ENCODE measurements around the gene OTULIN.

OTULIN gene

DNA sequence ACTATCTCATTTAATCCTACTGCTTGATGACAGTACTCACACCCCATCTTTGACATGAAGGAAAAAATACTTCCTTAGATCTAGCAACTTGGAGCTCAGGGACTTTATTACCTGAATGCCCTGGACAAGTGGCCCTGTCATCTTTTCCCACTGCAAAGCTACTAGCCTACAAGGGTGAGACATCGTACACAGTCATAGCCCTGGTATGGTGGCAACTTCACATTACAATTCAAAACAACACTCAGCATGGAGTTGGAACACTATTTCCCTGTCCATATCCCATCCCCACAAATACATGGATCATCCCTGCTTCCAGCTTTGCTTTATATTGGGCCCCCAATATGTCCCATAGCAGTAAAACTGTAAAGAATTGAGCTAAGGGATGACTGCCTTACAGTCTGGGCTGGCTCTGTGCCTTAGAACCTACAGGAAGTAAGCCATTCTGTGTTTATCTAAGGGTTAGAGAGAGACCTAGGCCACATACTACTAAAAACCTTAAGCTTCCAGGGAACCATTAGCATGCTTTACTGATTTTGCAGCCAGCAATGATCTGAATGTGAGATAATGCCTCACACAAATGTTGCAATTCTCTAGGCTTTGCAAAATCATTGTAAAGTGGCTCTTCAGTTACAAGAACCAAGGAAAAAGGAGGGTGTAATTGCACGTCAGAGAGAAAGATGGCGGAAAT, 55.9 kb downstream of the OTULIN start:
- no peak for DNase-seq (ENCODE audit: low read depth in 1 of 2, low spot score in 1 of 2)
- in situ Hi-C loops (cut with HindIII; ENCODE audit: low pct_unique_long_range_greater_than_20kb, low sequenced_read_pairs): no loop called here
- no peak for TF ChIP-seq JUND (IDR thresholded peaks at IDR 0.05; ENCODE audit: low read depth)

DNA sequence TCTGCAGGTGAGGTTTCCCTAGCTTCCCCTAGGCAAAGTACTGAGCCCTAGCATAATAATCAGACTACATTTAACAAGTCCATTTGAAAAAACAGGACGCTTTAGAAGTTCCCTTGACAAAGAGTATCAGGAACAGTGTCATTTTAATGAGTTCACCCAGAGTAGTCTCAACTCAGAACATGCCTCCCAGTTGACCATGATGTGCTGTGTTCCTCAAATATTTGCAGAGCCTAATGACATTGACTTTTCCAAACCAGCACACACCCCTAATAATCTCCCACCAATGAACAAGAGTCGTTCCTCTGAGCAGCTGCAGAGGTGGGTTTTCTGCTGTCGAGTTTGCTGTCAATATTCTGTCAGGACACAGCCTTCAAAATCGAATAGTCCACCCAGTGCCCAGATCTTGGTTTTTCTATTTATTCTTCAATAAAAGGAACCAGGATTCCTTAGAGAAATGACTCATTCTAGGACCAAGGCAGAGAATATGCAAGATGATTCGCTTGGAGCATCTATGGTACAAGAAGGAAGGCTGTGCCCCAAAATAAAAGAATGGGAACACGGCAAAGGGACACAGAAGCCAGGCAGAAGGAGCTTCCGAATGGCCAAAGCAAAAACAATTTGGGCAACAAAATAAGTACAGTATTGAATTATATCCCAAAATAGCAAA, 57.6 kb downstream of the OTULIN start:
- in situ Hi-C loops (cut with HindIII; ENCODE audit: low pct_unique_long_range_greater_than_20kb, low sequenced_read_pairs): no loop called here
- no peak for TF ChIP-seq JUND (IDR thresholded peaks at IDR 0.05; ENCODE audit: low read depth)
- DNase-seq (ENCODE audit: low read depth in 1 of 2, low spot score in 1 of 2): no peak

DNA sequence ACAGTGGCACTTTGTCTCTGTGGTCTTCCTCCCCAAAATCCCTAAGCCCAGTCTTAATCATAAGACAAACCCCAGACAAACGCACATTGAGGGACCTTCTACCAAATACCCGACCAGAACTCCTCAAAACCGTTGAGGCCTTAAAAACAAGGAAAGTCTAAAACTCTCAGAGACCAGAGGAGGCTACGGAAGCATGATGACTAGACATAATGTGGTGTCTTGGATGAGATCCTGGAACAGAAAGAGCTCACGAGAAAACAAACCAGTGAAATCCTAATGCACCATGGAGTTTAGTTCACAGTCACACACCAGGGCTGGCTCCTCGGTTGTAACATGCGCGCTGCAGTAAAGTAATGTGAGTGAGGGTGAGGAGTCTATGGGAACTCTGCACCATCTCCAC, 58.4 kb downstream of the OTULIN start:
- no peak for TF ChIP-seq JUND (IDR thresholded peaks at IDR 0.05; ENCODE audit: low read depth)
- in situ Hi-C loops (cut with HindIII; ENCODE audit: low pct_unique_long_range_greater_than_20kb, low sequenced_read_pairs): no loop called here

DNA sequence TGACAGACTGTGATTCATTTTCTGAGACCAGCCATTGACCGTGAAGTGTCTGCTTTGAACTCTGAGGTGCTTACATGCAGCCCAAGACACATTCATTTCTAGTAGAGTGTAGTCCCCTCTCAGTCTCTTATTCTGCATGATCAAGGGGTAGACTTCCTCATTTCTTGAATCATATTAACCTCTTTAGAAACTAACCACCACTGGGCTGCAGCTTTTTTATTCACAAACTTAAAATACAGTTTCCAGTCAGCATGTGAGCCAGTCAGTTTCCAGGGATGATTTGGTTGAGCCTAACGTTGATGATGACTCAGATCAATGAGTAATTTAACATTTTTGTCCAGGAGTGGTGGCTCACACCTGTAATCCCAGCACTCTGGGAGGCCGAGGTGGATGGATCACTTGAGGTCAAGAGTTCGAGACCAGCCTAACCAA, 59.2 kb downstream of the OTULIN start:
- in situ Hi-C loops (cut with HindIII; ENCODE audit: low pct_unique_long_range_greater_than_20kb, low sequenced_read_pairs): no loop called here
- no peak for DNase-seq (ENCODE audit: low read depth in 1 of 2, low spot score in 1 of 2)
- TF ChIP-seq JUND (IDR thresholded peaks at IDR 0.05; ENCODE audit: low read depth): no peak

More for the DNA sequence above, 58.4 kb downstream of the OTULIN start:
- no peak for DNase-seq (ENCODE audit: low read depth in 1 of 2, low spot score in 1 of 2)

DNA sequence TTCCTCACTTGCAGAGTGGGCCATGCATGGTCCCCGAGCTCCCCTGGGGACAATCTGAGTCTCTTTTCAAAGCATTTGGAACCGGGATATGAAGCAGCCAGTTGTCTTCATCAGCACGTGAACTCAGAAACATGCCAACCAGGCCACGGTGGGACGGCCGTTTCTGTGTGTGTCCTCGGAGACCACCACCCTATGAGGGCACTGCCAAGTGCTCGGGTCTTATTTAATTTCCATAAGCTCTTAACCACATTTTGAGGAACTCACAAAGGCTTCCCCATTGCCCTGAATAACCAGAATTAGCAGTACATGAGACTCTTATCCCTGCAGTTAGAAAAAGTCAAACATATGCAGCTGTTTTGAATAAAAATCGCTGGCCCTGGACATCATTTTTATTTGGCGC, 60.1 kb downstream of the OTULIN start:
- no peak for TF ChIP-seq JUND (IDR thresholded peaks at IDR 0.05; ENCODE audit: low read depth)
- DNase-seq (ENCODE audit: low read depth in 1 of 2, low spot score in 1 of 2): no peak
- in situ Hi-C loops (cut with HindIII; ENCODE audit: low pct_unique_long_range_greater_than_20kb, low sequenced_read_pairs): no loop called here

DNA sequence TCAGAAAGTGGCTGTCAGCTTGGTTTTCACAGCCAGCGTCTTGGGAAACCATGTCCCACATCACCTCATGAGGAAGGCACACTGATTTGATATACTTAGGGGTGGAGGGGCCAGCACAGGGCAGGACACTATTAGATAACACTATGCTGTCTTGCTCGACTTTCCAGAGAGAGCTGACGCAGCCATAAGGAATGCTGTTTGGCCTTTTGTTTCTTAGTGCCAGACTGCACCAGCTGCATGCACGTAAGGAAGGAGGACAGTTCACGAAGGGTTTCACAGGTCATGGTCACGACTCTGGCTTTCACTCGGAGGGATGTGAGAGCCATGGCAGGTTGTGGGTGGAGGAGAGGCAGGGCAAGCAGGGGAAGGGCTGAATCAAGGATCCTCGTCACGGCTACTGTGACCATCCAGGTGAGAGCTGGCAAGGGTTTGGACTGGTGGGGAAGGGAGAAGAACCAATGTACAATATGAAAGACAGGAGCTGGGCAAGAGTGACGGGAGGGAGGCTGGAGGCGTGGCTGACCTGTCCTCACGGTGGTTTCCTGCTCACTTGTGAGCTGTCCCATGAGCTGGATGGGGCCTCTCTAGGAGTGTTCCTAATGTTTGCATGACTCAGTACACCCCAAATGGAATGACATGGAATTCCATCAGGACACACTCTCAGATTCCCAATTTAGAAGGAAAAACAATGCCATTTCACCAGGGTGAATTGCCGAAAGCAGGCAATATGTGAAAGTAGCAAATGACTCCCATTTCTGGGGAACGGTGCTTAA, 61.7 kb downstream of the OTULIN start:
- DNase-seq (ENCODE audit: low read depth in 1 of 2, low spot score in 1 of 2): no peak
- no peak for TF ChIP-seq JUND (IDR thresholded peaks at IDR 0.05; ENCODE audit: low read depth)
- in situ Hi-C loops (cut with HindIII; ENCODE audit: low pct_unique_long_range_greater_than_20kb, low sequenced_read_pairs): no loop called here

DNA sequence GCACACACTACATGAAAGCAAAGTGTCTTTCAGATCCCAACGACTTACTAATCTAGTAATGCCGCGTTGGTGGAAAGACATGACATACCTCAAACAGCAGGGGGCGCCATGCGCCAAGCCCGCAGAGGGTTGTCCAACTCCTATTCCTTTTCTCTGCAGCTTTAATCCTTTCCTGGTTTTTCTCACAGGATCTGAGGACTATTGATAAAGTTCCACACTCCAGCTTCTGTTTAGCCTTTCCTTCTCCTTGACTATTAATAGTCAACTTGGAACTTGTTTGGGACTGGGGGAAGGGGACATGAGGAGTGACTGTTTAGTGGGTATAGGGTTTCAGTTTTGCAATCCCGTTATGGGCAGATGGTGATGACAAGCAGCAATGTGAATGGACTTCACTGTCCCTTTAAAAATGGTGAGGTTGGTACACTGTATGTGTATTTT, 62.9 kb downstream of the OTULIN start:
- in situ Hi-C loops (cut with HindIII; ENCODE audit: low pct_unique_long_range_greater_than_20kb, low sequenced_read_pairs): no loop called here
- no peak for TF ChIP-seq JUND (IDR thresholded peaks at IDR 0.05; ENCODE audit: low read depth)
- DNase-seq (ENCODE audit: low read depth in 1 of 2, low spot score in 1 of 2): peak; percentile 59 to 79

DNA sequence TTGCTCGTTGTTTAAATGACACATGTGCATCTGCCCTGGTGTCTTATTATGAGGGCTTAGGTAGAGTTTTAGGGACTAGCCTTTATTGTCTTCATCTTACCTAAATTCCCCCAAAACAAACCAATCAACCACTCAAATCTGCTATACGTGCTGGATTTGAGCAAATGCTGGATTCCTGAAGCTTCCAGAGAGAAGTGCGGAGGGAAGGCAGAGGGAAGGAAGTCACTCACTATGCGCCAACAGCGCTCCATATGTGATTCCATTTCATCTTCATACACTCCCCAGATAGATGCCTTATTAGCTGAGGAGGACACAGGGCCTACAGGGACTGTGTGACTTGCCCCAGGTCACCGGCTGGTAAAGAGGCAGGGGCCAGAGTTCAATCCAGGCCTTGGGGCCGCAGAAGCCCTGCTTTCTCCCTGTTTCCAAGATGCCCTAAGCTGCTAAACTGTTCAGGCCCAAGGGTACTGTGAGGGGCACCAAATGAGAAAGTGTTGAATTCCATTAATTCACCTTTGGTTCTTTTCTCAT, 63.5 kb downstream of the OTULIN start:
- DNase-seq (ENCODE audit: low read depth in 1 of 2, low spot score in 1 of 2): no peak
- in situ Hi-C loops (cut with HindIII; ENCODE audit: low pct_unique_long_range_greater_than_20kb, low sequenced_read_pairs): no loop called here
- TF ChIP-seq JUND (IDR thresholded peaks at IDR 0.05; ENCODE audit: low read depth): no peak

DNA sequence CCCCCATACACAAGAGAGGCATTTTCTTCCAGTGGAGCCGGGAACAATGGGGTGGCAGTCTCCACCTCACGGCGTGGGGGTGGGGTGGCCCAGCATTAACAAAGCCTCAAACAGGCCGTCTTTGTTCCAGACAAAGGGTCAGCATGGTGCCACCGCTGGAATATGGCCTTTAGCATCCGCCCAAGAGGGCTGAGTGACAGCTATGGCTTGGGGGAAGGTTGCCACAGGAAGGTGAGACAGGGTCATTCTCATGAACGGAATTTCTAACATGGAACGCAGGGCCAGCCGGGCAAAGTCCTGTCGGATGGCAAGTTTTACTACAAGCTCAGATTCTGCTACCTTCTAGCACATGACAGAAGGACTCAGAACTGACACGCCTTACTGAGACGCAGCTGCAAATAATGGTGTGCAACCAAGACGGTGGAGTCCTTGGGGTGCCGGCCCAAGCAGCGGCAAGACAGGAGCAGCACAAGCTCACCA, 64.0 kb downstream of the OTULIN start:
- in situ Hi-C loops (cut with HindIII; ENCODE audit: low pct_unique_long_range_greater_than_20kb, low sequenced_read_pairs): no loop called here
- no peak for TF ChIP-seq JUND (IDR thresholded peaks at IDR 0.05; ENCODE audit: low read depth)
- no peak for DNase-seq (ENCODE audit: low read depth in 1 of 2, low spot score in 1 of 2)

DNA sequence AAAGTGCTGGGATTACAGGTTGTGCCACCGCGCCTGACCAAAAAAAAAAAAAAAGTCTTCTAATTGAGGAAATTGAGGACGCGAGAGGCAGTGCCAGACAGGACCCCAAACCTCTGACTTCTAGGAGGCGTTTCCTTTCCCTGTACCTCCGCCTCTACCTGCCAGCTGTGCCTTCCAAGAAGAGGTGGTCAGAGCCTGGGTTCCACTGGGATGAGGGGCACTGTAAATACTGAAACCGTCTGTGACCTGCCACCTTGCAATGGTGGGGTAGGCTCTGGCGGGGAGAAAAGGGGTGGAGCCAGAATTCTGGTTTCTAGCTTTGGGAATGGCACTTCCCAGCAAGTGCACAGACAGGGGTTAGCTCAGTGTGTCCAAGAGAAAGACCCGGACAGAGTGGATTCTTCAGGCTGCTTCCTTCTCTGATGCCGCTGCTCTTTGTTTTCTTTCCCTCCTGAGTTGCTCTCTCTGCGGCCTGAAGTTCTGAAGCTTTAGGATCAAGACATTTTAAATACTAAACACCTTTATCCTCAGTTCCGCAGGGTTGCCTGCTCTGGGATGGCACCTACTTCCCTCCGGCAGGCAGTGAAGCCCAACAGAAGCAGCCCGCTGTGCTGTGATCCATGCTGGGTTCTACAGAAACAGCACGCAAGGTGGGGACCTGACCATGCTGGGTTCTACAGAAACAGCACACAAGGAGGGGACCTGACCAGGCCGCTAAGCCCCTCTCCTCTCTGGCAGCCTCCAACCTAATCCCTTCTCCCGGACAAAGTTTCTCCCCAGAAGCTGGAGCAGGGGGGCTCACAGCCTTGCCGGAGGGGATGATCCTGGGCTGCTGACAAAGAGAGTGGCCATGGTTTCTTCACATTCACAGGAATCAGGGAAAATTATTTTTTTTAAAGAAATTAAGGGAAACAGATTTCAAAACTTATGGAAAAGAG, 65.2 kb downstream of the OTULIN start:
- in situ Hi-C loops (cut with HindIII; ENCODE audit: low pct_unique_long_range_greater_than_20kb, low sequenced_read_pairs): no loop called here
- no peak for TF ChIP-seq JUND (IDR thresholded peaks at IDR 0.05; ENCODE audit: low read depth)
- no peak for DNase-seq (ENCODE audit: low read depth in 1 of 2, low spot score in 1 of 2)

DNA sequence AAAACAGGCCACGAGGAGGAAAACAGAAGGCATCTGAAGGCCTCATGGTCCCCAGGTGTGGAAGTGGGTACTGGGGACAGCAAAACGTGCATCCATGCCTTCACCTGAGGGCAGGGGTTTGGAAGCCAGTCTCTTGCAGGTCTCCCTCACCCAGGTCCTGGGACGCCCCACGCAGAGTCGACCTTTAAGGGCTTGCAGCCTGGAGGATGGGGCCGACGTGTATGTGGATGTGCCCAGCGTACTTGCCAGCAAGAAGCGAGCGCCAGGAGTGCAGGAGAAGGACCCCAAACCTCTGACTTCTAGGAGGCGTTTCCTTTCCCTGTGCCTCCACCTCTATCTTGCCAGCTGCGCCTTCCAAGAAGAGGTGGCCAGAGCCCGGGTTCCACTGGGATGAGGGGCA, 65.9 kb downstream of the OTULIN start:
- in situ Hi-C loops (cut with HindIII; ENCODE audit: low pct_unique_long_range_greater_than_20kb, low sequenced_read_pairs): no loop called here
- DNase-seq (ENCODE audit: low read depth in 1 of 2, low spot score in 1 of 2): no peak
- TF ChIP-seq JUND (IDR thresholded peaks at IDR 0.05; ENCODE audit: low read depth): no peak

DNA sequence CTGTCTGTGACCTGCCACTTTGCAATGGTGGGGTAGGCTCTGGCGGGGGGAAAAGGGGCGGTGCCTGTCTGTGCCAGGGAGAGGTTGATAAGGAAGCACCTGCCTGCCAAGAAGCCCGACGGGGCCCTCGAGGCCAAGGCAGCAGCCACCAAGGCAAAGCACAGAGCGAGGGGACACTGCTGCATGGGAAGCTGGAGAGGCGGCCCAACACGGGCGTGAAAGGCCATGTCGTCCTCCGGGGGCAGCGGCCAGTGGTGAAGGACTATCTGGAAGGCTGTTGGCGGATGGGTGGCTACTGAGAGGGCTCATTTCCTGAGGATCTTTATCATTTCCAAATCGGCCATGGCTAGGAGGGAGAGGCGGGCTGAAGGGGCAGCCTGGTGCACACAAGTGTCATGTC, 66.4 kb downstream of the OTULIN start:
- TF ChIP-seq JUND (IDR thresholded peaks at IDR 0.05; ENCODE audit: low read depth): no peak
- DNase-seq (ENCODE audit: low read depth in 1 of 2, low spot score in 1 of 2): no peak
- in situ Hi-C loops (cut with HindIII; ENCODE audit: low pct_unique_long_range_greater_than_20kb, low sequenced_read_pairs): no loop called here
